Esophagus muscularis mucosa (tissue), 4 donors: Measurements from ENCODE around the gene ESRRB. TPM values are rescaled to one million over a fixed set of nuclear protein-coding genes. Genes with fewer than 3 reads are reported as not detected.

Experiments used
- DNase-seq: peaks from one replicate; pipeline ENCODE4 v3.0.0-alpha.2; 2017; ENCODE audit errors: extremely low spot score
- H3K27ac ChIP-seq, 4 donors: fragments of 200-600 bp; sonication (generic); replicated peaks in 1 of 4; 1 replicate in 3 of 4; 2 replicates in 1 of 4; pipeline ENCODE4 v1.5.1; 2016 to 2019; ENCODE audit warnings: mild to moderate bottlenecking in 1 of 4
- H3K27me3 ChIP-seq, 4 donors: fragments of 200-600 bp; sonication (generic); one replicate each; pipeline versions ENCODE4 v1.5.1 to v1.6.0; 2016 to 2019
- H3K36me3 ChIP-seq, 4 donors: fragments of 200-600 bp; sonication (generic); one replicate each; pipeline ENCODE4 v1.5.1; 2016 to 2019
- H3K4me1 ChIP-seq, 4 donors: fragments of 200-600 bp; sonication (generic); one replicate each; pipeline ENCODE4 v1.5.1; 2016 to 2019
- H3K4me3 ChIP-seq, 4 donors: fragments of 200-600 bp; sonication (generic); 1 replicate in 2 of 4; 2 replicates in 2 of 4; pipeline ENCODE4 v1.5.1; 2016 to 2019; ENCODE audit warnings: mild to moderate bottlenecking in 4 of 4, moderate library complexity in 1 of 4
- H3K9me3 ChIP-seq, 4 donors: fragments of 200-600 bp; sonication (generic); 1 replicate in 3 of 4; 2 replicates in 1 of 4; pipeline ENCODE4 v1.5.1; 2016 to 2019
- CTCF ChIP-seq, 3 experiments: fragments of 200-600 bp in 2 of 3; fragments of 450-650 bp in 1 of 3; sonication (generic) in 2 of 3; IDR thresholded peaks; one replicate each; pipeline ENCODE4 v1.5.1; 2017 to 2019; ENCODE audit warnings: antibody characterized with exemption in 3 of 3, mild to moderate bottlenecking in 2 of 3, moderate library complexity in 1 of 3
- EP300 ChIP-seq: sonication (generic); formaldehyde crosslinking; IDR thresholded peaks from one replicate; pipeline ENCODE4 v1.6.1; 2017; ENCODE audit warnings: antibody characterized with exemption
- POLR2A ChIP-seq: fragments of 450-650 bp; IDR thresholded peaks from one replicate; pipeline ENCODE4 v1.6.1; 2017; ENCODE audit warnings: antibody characterized with exemption, moderate library complexity, mild to moderate bottlenecking, low read depth
- POLR2AphosphoS5 ChIP-seq, 2 donors: sonication (generic); formaldehyde crosslinking; IDR thresholded peaks; one replicate each; pipeline ENCODE4 v1.6.1; 2017; ENCODE audit warnings: antibody characterized with exemption in 2 of 2
- WGBS: methylation state at CpG from one replicate; pipeline ENCODE4 v1.1.5; 2018; 5-methylcytosine and 5-hydroxymethylcytosine counted together
- intact Hi-C: fragments of 100-400 bp; cut with DNase I; formaldehyde crosslinking; loops from one replicate; pipeline ENCODE4 v1.15.1; 2023
- total RNA-seq, 4 donors: library from RNA; depleted of rRNA; stranded (reverse); fragments of >200 nt; gene quantifications; one replicate each; pipeline versions ENCODE4 v1.1.0 to v1.2.1, GENCODE V29; 2016

Gene ESRRB
- total RNA-seq, 4 donors from 2014 or later = 0.17 to 0.26 TPM; not detected in 2

DNA sequence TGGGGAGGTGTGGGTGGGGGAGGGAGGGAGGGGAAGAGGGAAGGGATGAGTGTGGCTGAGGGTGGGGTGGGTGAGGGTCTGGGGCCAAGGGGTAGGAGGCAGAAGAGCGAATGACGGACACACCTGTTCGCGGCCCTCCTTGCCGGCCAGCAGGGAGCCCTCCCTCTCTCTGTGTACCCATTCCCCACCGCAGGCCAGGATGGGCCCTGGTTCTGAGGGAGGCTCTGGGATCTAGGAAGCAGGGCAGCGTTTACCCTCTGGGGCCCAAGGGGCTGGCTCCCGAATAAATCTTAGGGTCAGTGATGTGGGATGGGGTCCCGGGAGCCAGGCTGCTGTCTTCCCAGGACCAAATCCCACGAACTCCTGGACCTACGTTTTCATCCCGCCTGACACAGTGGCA lies 46.0 kb upstream of the ESRRB start:
- Histone ChIP-seq H3K4me3 (no peak overlapping the region), H3K27me3 (peaks cover 0 to 38% (median 6%) of the 10 kb centered on the region in 4 donors), H3K9me3 (no peaks in the 10 kb centered on the region), H3K36me3 (no peaks in the 10 kb centered on the region), H3K4me1 (peaks cover 0 to 11% (median 6%) of the 10 kb centered on the region in 4 donors), H3K27ac (no peak overlapping the region)
- intact Hi-C loops = no loop called here
- DNase-seq = no peak
- WGBS = 19% methylated on average over 7 of the region's 12 CpGs
- TF ChIP-seq EP300 = no peak
- TF ChIP-seq POLR2A = no peak
- no peak for TF ChIP-seq POLR2AphosphoS5 (IDR thresholded peaks at IDR 0.05)
- no peak for TF ChIP-seq CTCF (IDR thresholded peaks at IDR 0.05)

DNA sequence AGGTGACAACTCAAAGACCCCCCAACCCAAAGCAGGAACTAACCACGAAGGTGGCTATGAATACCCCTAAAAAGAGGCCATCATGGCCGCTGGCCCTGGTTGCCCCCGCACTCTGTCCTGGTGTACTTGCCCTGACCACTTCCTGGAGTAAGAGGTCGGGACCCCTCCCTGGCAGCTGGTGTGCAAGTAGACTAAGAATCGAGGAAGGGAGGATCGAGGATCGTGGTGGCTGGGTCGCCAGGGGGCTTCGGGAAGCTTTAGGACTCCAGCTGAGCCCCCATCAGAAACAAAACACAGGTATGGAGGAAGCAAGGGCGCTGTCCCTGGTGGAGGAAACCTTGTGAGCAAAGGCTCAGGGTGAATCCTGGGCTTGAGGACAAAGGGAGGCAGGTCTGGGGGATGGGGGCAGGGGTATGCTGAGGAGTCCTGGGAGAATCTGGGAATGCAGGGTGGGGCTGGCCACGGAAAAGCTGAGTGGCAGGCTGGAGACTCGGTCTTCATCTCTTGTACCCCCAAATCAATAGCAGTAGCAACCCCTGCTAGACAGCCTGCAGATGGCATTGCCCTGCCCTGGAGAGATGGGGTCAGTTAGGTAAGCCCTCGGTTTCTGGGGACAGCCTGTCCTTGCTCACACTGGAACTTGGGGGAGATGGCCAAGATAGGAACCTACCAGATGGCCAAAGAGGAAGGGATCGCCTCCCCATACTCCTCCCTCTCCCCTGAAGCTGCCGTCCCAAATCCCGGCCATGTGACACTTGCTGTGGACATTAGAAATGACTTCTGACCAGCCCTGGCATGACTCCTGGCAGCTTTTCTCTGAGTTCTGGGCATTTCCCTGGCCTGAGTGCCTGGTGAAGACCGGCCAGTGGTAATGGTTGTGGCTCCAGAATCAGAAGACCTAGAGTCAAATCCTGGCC lies 45.3 kb upstream of the ESRRB start:
- intact Hi-C loops = no loop called here
- Histone ChIP-seq H3K4me1 (peaks cover 0 to 11% (median 6%) of the 10 kb centered on the region in 4 donors), H3K4me3 (no peak overlapping the region), H3K27me3 (peaks cover 0 to 38% (median 6%) of the 10 kb centered on the region in 4 donors), H3K36me3 (no peaks in the 10 kb centered on the region), H3K9me3 (no peaks in the 10 kb centered on the region), H3K27ac (no peak overlapping the region)
- no peak for DNase-seq
- WGBS = 54% methylated on average over 12 of the region's 17 CpGs
- TF ChIP-seq POLR2A = no peak

GRCh38 chr14:76331328-76332011 lies 44.5 kb upstream of the ESRRB start:
- H3K9me3 ChIP-seq = no peaks in the 10 kb centered on the region
- no peak overlapping the region for H3K4me3 ChIP-seq
- H3K27ac ChIP-seq = no peak overlapping the region
- no peaks in the 10 kb centered on the region for H3K36me3 ChIP-seq
- H3K27me3 ChIP-seq = peaks cover 0 to 38% (median 6%) of the 10 kb centered on the region in 4 donors
- intact Hi-C loops = no loop called here
- WGBS = 74% methylated on average over 9 of the region's 10 CpGs
- no peak for DNase-seq
- TF ChIP-seq POLR2A = no peak
- TF ChIP-seq EP300 = no peak
- TF ChIP-seq POLR2AphosphoS5 (IDR thresholded peaks at IDR 0.05) = no peak
- TF ChIP-seq CTCF (IDR thresholded peaks at IDR 0.05) = no peak
- peaks cover 0 to 11% (median 6%) of the 10 kb centered on the region in 4 donors for H3K4me1 ChIP-seq

- H3K4me1 ChIP-seq = peaks cover 0 to 11% (median 4%) of the 10 kb centered on the region in 4 donors
- DNase-seq = no peak
These were observed 42.3 kb upstream of the ESRRB start for GRCh38 chr14:76333664-76334063.

More at GRCh38 chr14:76333664-76334063, 42.3 kb upstream of the ESRRB start:
- no peaks in the 10 kb centered on the region for H3K9me3 ChIP-seq
- no peak overlapping the region for H3K4me3 ChIP-seq
- intact Hi-C loops = no loop called here
- no peaks in the 10 kb centered on the region for H3K36me3 ChIP-seq
- H3K27ac ChIP-seq = no peak overlapping the region
- 87% methylated on average over 6 of the region's 6 CpGs for WGBS
- TF ChIP-seq POLR2A (no peak), POLR2AphosphoS5 (IDR thresholded peaks at IDR 0.05) (no peak), CTCF (IDR thresholded peaks at IDR 0.05) (no peak), EP300 (no peak)
- H3K27me3 ChIP-seq = peaks cover 0 to 30% (median 6%) of the 10 kb centered on the region in 4 donors
